GM23338 (cell line): Measurements from ENCODE around the gene USP33. TPM values are rescaled to one million over a fixed set of nuclear protein-coding genes. Genes with fewer than 3 reads are reported as not detected.

ENCODE experiments used
- ATAC-seq: fragments of 200-7000 bp; cut with Tn5 transposase; 3 replicates; pipeline ENCODE4 v1.9.1; 2020
- DNase-seq: peaks from one replicate; pipeline ENCODE4 v3.0.0-alpha.2; 2015; ENCODE audit warnings: low spot score
- H2AFZ ChIP-seq: fragments of 200-600 bp; sonication (generic); 2 replicates; pipeline ENCODE4 v1.8.0; 2016; ENCODE audit warnings: antibody characterized with exemption, mild to moderate bottlenecking, moderate library complexity
- H3F3A ChIP-seq: fragments of 200-600 bp; sonication (generic); replicated peaks from 2 replicates; pipeline ENCODE4 v1.8.0; 2017; ENCODE audit warnings: antibody characterized with exemption, mixed run types, low read depth
- H3K27ac ChIP-seq: fragments of 200-600 bp; sonication (generic); 2 replicates; pipeline ENCODE4 v1.6.1; 2016; ENCODE audit warnings: low read depth
- H3K27me3 ChIP-seq: fragments of 200-600 bp; sonication (generic); 2 replicates; pipeline ENCODE4 v1.8.0; 2016; ENCODE audit warnings: mild to moderate bottlenecking, mixed run types, moderate library complexity; ENCODE audit not compliant: insufficient read depth
- H3K36me3 ChIP-seq: fragments of 200-600 bp; sonication (generic); 2 replicates; pipeline ENCODE4 v1.8.0; 2016; ENCODE audit warnings: mild to moderate bottlenecking; ENCODE audit not compliant: insufficient read depth
- H3K4me1 ChIP-seq: fragments of 200-600 bp; sonication (generic); 2 replicates; pipeline ENCODE4 v1.8.0; 2016; ENCODE audit warnings: mild to moderate bottlenecking, moderate library complexity; ENCODE audit not compliant: insufficient read depth
- H3K4me2 ChIP-seq: fragments of 200-600 bp; sonication (generic); 2 replicates; pipeline ENCODE4 v1.7.1; 2017; ENCODE audit warnings: mixed run types
- H3K4me3 ChIP-seq: fragments of 200-600 bp; sonication (generic); 2 replicates; pipeline ENCODE4 v1.6.1; 2016; ENCODE audit warnings: mixed run types
- H3K79me2 ChIP-seq: fragments of 200-600 bp; sonication (generic); replicated peaks from 2 replicates; pipeline ENCODE4 v1.8.0; 2017; ENCODE audit warnings: mild to moderate bottlenecking; ENCODE audit not compliant: insufficient read depth
- H3K9me2 ChIP-seq: fragments of 200-600 bp; sonication (generic); 2 replicates; pipeline ENCODE4 v1.8.0; 2017; ENCODE audit not compliant: insufficient read depth
- H4K20me1 ChIP-seq: fragments of 200-600 bp; sonication (generic); replicated peaks from 2 replicates; pipeline ENCODE4 v1.8.0; 2017; ENCODE audit warnings: mild to moderate bottlenecking; ENCODE audit not compliant: insufficient read depth
- H3K27ac Mint-ChIP-seq: 2 replicates; pipeline ENCODE4 v1.8.0; 2020; ENCODE audit warnings: inconsistent platforms, mild to moderate bottlenecking, moderate library complexity, mixed read lengths
- H3K27me3 Mint-ChIP-seq: 3 replicates; pipeline ENCODE4 v1.8.0; 2022; ENCODE audit warnings: low read depth, mild to moderate bottlenecking, moderate library complexity, mixed read lengths, inconsistent platforms; ENCODE audit not compliant: insufficient read depth, poor library complexity
- H3K36me3 Mint-ChIP-seq: 3 replicates; pipeline ENCODE4 v1.8.0; 2021; ENCODE audit warnings: low read depth, mild to moderate bottlenecking, inconsistent platforms, moderate library complexity, mixed read lengths
- H3K4me1 Mint-ChIP-seq: 3 replicates; pipeline ENCODE4 v1.8.0; 2020; ENCODE audit warnings: mild to moderate bottlenecking, inconsistent platforms, mixed read lengths
- H3K4me3 Mint-ChIP-seq: 3 replicates; pipeline ENCODE4 v1.8.0; 2021; ENCODE audit warnings: moderate library complexity, mild to moderate bottlenecking, inconsistent platforms, mixed read lengths
- H3K9me3 Mint-ChIP-seq: 3 replicates; pipeline ENCODE4 v1.8.0; 2020; ENCODE audit warnings: moderate library complexity, mild to moderate bottlenecking, inconsistent platforms, mixed read lengths
- CREB1 ChIP-seq: fragments of 250-450 bp; sonication (Bioruptor Pico); IDR thresholded peaks from 2 replicates; pipeline ENCODE4 v1.5.0; 2020; ENCODE audit warnings: low read depth, mild to moderate bottlenecking, moderate library complexity
- CTCF ChIP-seq, 2 experiments: fragments of 200-600 bp in 1 of 2; sonication (generic) in 1 of 2; conservative IDR thresholded peaks; 2 replicates each; pipeline versions ENCODE4 v1.5.1 to v1.6.1; 2016 to 2017; ENCODE audit warnings: antibody characterized with exemption in 2 of 2, low read depth in 2 of 2, mild to moderate bottlenecking in 2 of 2, moderate library complexity in 1 of 2
- ETS1 ChIP-seq: IDR thresholded peaks from 2 replicates; pipeline ENCODE4 v1.6.1; 2016; ENCODE audit warnings: antibody characterized with exemption
- EZH2 ChIP-seq: fragments of 200-600 bp; sonication (generic); IDR thresholded peaks from one replicate; pipeline ENCODE4 v1.8.0; 2017; ENCODE audit warnings: antibody characterized with exemption, mild to moderate bottlenecking, low read depth; ENCODE audit not compliant: unreplicated experiment
- EZH2phosphoT487 ChIP-seq: fragments of 200-600 bp; sonication (generic); IDR thresholded peaks from one replicate; pipeline ENCODE4 v1.8.1; 2018; ENCODE audit warnings: antibody characterized with exemption; ENCODE audit not compliant: unreplicated experiment
- JUNB ChIP-seq: IDR thresholded peaks from one replicate; pipeline ENCODE4 v1.6.1; 2016; ENCODE audit warnings: antibody characterized with exemption; ENCODE audit not compliant: unreplicated experiment
- NANOG ChIP-seq: IDR thresholded peaks from 2 replicates; pipeline ENCODE4 v1.6.1; 2016; ENCODE audit warnings: antibody characterized with exemption, borderline replicate concordance
- POLR2AphosphoS5 ChIP-seq: IDR thresholded peaks from 2 replicates; pipeline ENCODE4 v1.6.1; 2016; ENCODE audit warnings: antibody characterized with exemption, low read depth
- REST ChIP-seq: IDR thresholded peaks from one replicate; pipeline ENCODE4 v1.6.1; 2018; ENCODE audit warnings: antibody characterized with exemption; ENCODE audit not compliant: unreplicated experiment
- STAT1 ChIP-seq: IDR thresholded peaks from one replicate; pipeline ENCODE4 v1.6.1; 2016; ENCODE audit warnings: antibody characterized with exemption; ENCODE audit not compliant: unreplicated experiment
- ZNF114 ChIP-seq: fragments of 250-450 bp; sonication (Bioruptor Pico); IDR thresholded peaks from 2 replicates; pipeline ENCODE4 v1.5.0; 2020; ENCODE audit warnings: mild to moderate bottlenecking, moderate library complexity
- ZNF331 ChIP-seq: fragments of 250-450 bp; sonication (Bioruptor Pico); IDR thresholded peaks from 2 replicates; pipeline ENCODE4 v1.5.0; 2020; ENCODE audit warnings: low read depth, mild to moderate bottlenecking, moderate library complexity
- ZNF462 ChIP-seq: fragments of 250-450 bp; sonication (Bioruptor Pico); IDR thresholded peaks from 2 replicates; pipeline ENCODE4 v1.5.0; 2020; ENCODE audit warnings: mild to moderate bottlenecking, moderate library complexity
- polyA plus RNA-seq: library from polyadenylated mRNA; unstranded; fragments of >200 nt; fragmentation: Nextera tagmentation; extraction: Ambion mirVana; gene quantifications from 2 replicates; pipeline ENCODE4 v1.2.1, GENCODE V29; 2016
- total RNA-seq: library from RNA; depleted of rRNA; stranded (reverse); fragments of >200 nt; shearing (Covaris generic); gene quantifications from 2 replicates; pipeline ENCODE4 v1.2.3, GENCODE V29; 2014

Gene USP33
- total and polyA plus RNA-seq, 2 experiments from 2014 or later: 42.4 to 63.9 TPM

GRCh38 chr1:77762072-77762476 is 2.4 kb upstream of the USP33 start:
- no peak for TF ChIP-seq CTCF (conservative IDR thresholded peaks at IDR 0.05; ENCODE audit: low read depth in 2 of 2)
- TF ChIP-seq JUNB: no peak
- TF ChIP-seq STAT1: no peak
- TF ChIP-seq ZNF114 (CRISPR knock-in tag): no peak
- no peak for TF ChIP-seq REST
- no peak for TF ChIP-seq EZH2
- no peak for TF ChIP-seq NANOG
- TF ChIP-seq ETS1: no peak
- no peak for TF ChIP-seq EZH2phosphoT487
- TF ChIP-seq ZNF331 (CRISPR knock-in tag): no peak
- no peak for TF ChIP-seq POLR2AphosphoS5
- no peak for TF ChIP-seq CREB1 (CRISPR knock-in tag)
- TF ChIP-seq ZNF462 (CRISPR knock-in tag): no peak
- H3K9me3 Mint-ChIP-seq: no peaks in the 10 kb centered on the region
- H3K4me3 Mint-ChIP-seq: no peak overlapping the region
- Histone ChIP-seq H3K4me2 (no peak overlapping the region), H4K20me1 (peaks cover 6% of the 10 kb centered on the region; the same call in 1 of the 2 replicates), H2AFZ (no peak overlapping the region), H3F3A (0 out of 2 replicates have a peak, but pooled peaks cover 5% of the 10 kb centered on the region), H3K36me3 (no peaks in the 10 kb centered on the region), H3K4me3 (no peak overlapping the region), H3K79me2 (peaks cover 20% of the 10 kb centered on the region), H3K27ac (no peak overlapping the region), H3K9me2 (no peaks in the 10 kb centered on the region), H3K27me3 (no peaks in the 10 kb centered on the region), H3K4me1 (peaks cover 12% of the 10 kb centered on the region)
- DNase-seq: no peak
- H3K36me3 Mint-ChIP-seq: no peaks in the 10 kb centered on the region; the same call in 2 of the 3 replicates
- H3K27me3 Mint-ChIP-seq: peaks cover 2% of the 10 kb centered on the region
- H3K4me1 Mint-ChIP-seq: peaks cover 7% of the 10 kb centered on the region
- H3K27ac Mint-ChIP-seq: no peak overlapping the region
- no peak for ATAC-seq
